Measurements from ENCODE around the gene CGB7.

CGB7 gene

DNA sequence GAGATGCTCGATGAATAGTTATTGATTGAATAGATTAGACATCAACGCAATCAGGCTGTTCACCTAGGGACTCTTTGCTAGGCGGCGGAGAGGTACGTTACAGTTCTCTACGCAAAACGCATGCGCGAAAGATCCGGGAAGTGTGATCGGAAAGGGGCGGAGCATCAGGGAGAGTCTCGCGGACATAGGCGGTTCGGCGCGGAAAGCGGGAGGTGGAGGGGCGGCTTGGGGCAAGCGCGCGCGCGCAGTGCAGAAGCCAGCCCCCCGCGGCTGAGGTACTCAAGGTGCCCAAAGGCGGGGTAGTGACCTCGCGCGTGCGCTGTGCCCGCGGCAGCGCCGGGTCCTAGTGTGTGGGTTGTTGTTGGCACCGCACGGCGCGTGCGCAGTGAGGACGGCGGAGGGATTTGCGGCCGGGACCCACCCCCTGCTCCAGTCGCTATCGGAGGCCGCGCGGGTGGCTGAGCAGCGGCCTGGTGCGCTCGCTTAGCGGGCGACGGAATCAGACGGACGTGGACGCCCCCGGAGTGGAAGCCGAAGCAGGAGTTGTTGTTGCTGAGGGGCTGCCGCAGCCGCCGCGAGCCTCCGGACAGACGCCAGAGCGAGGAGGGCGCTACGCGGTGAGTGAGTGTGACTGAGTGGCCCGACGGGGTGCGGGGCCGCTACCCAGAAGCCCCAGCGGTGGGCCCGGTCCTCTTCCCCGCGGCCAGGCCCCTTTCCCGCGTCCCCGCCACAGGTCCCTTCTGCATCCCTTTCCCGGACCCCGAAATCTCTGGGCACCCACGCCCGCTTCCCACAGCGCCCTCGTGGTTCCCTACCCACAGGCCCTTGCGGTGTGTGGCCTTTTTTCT lies 27.7 kb upstream of the CGB7 start, which contains the start of gene SNRNP70 (continued):
- TF ChIP-seq ZNF76 (tag by site-specific recombination; IDR thresholded peaks at IDR 0.05; ENCODE audit: borderline replicate concordance, low read depth) (peak; percentile 97; the same call in 1 of the 2 replicates), PRDM1 (tag by site-specific recombination; IDR thresholded peaks at IDR 0.05) (no peak), ZNF24 (tag by site-specific recombination; IDR thresholded peaks at IDR 0.05) (peak; percentile 79; the same call in 1 of the 2 replicates), ZNF23 (tag by site-specific recombination; IDR thresholded peaks at IDR 0.05; ENCODE audit: borderline replicate concordance) (peak; percentile 53; the same call in 1 of the 2 replicates), GLI4 (tag by site-specific recombination; IDR thresholded peaks at IDR 0.05) (peak; percentile 94), PBX3 (CRISPR knock-in tag; IDR thresholded peaks at IDR 0.05) (no peak), ZNF624 (tag by site-specific recombination; IDR thresholded peaks at IDR 0.05) (no peak), SALL2 (tag by site-specific recombination; IDR thresholded peaks at IDR 0.05; ENCODE audit: borderline replicate concordance) (no peak), ZNF350 (tag by site-specific recombination; IDR thresholded peaks at IDR 0.05) (no peak), ZFP69B (tag by site-specific recombination; IDR thresholded peaks at IDR 0.05) (peak; percentile 99), BCL11A (tag by site-specific recombination; IDR thresholded peaks at IDR 0.05; ENCODE audit: low read depth) (0 out of 2 replicates have a peak, but pooled peaks have one; percentile 10), KLF1 (tag by site-specific recombination; IDR thresholded peaks at IDR 0.05) (peak; percentile 70), ZNF148 (tag by site-specific recombination; IDR thresholded peaks at IDR 0.05; ENCODE audit: borderline replicate concordance) (peak; percentile 28; the same call in 1 of the 2 replicates), ZNF585B (tag by site-specific recombination; IDR thresholded peaks at IDR 0.05) (no peak), ZFHX2 (tag by site-specific recombination; conservative IDR thresholded peaks at IDR 0.05) (peak; percentile 90), ZNF664 (tag by site-specific recombination; IDR thresholded peaks at IDR 0.05) (peak; percentile 14; the same call in 1 of the 2 replicates), EGR2 (tag by site-specific recombination; IDR thresholded peaks at IDR 0.05; ENCODE audit: low read depth) (peak; percentile 76), ZNF416 (tag by site-specific recombination; IDR thresholded peaks at IDR 0.05) (peak; percentile 46; the same call in 1 of the 2 replicates)
- TF ChIP-seq, protein P1, sequence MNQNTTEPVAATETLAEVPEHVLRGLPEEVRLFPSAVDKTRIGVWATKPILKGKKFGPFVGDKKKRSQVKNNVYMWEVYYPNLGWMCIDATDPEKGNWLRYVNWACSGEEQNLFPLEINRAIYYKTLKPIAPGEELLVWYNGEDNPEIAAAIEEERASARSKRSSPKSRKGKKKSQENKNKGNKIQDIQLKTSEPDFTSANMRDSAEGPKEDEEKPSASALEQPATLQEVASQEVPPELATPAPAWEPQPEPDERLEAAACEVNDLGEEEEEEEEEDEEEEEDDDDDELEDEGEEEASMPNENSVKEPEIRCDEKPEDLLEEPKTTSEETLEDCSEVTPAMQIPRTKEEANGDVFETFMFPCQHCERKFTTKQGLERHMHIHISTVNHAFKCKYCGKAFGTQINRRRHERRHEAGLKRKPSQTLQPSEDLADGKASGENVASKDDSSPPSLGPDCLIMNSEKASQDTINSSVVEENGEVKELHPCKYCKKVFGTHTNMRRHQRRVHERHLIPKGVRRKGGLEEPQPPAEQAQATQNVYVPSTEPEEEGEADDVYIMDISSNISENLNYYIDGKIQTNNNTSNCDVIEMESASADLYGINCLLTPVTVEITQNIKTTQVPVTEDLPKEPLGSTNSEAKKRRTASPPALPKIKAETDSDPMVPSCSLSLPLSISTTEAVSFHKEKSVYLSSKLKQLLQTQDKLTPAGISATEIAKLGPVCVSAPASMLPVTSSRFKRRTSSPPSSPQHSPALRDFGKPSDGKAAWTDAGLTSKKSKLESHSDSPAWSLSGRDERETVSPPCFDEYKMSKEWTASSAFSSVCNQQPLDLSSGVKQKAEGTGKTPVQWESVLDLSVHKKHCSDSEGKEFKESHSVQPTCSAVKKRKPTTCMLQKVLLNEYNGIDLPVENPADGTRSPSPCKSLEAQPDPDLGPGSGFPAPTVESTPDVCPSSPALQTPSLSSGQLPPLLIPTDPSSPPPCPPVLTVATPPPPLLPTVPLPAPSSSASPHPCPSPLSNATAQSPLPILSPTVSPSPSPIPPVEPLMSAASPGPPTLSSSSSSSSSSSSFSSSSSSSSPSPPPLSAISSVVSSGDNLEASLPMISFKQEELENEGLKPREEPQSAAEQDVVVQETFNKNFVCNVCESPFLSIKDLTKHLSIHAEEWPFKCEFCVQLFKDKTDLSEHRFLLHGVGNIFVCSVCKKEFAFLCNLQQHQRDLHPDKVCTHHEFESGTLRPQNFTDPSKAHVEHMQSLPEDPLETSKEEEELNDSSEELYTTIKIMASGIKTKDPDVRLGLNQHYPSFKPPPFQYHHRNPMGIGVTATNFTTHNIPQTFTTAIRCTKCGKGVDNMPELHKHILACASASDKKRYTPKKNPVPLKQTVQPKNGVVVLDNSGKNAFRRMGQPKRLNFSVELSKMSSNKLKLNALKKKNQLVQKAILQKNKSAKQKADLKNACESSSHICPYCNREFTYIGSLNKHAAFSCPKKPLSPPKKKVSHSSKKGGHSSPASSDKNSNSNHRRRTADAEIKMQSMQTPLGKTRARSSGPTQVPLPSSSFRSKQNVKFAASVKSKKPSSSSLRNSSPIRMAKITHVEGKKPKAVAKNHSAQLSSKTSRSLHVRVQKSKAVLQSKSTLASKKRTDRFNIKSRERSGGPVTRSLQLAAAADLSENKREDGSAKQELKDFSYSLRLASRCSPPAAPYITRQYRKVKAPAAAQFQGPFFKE (tag by site-specific recombination; IDR thresholded peaks at IDR 0.05; ENCODE audit: borderline replicate concordance) = no peak
- TF ChIP-seq, protein P2, sequence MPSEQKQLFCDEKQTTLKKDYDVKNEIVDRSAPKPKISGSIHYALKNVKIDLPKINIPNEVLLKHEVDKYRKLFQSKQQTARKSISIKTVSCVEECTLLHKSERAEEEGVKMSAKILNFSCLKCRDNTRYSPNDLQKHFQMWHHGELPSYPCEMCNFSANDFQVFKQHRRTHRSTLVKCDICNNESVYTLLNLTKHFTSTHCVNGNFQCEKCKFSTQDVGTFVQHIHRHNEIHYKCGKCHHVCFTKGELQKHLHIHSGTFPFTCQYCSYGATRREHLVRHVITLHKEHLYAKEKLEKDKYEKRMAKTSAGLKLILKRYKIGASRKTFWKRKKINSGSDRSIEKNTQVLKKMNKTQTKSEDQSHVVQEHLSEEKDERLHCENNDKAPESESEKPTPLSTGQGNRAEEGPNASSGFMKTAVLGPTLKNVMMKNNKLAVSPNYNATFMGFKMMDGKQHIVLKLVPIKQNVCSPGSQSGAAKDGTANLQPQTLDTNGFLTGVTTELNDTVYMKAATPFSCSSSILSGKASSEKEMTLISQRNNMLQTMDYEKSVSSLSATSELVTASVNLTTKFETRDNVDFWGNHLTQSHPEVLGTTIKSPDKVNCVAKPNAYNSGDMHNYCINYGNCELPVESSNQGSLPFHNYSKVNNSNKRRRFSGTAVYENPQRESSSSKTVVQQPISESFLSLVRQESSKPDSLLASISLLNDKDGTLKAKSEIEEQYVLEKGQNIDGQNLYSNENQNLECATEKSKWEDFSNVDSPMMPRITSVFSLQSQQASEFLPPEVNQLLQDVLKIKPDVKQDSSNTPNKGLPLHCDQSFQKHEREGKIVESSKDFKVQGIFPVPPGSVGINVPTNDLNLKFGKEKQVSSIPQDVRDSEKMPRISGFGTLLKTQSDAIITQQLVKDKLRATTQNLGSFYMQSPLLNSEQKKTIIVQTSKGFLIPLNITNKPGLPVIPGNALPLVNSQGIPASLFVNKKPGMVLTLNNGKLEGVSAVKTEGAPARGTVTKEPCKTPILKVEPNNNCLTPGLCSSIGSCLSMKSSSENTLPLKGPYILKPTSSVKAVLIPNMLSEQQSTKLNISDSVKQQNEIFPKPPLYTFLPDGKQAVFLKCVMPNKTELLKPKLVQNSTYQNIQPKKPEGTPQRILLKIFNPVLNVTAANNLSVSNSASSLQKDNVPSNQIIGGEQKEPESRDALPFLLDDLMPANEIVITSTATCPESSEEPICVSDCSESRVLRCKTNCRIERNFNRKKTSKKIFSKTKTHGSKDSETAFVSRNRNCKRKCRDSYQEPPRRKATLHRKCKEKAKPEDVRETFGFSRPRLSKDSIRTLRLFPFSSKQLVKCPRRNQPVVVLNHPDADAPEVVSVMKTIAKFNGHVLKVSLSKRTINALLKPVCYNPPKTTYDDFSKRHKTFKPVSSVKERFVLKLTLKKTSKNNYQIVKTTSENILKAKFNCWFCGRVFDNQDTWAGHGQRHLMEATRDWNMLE (tag by site-specific recombination; conservative IDR thresholded peaks at IDR 0.05; ENCODE audit: low read depth) = 0 out of 2 replicates have a peak, but pooled peaks have one; percentile 10
- TF ChIP-seq, protein P3, sequence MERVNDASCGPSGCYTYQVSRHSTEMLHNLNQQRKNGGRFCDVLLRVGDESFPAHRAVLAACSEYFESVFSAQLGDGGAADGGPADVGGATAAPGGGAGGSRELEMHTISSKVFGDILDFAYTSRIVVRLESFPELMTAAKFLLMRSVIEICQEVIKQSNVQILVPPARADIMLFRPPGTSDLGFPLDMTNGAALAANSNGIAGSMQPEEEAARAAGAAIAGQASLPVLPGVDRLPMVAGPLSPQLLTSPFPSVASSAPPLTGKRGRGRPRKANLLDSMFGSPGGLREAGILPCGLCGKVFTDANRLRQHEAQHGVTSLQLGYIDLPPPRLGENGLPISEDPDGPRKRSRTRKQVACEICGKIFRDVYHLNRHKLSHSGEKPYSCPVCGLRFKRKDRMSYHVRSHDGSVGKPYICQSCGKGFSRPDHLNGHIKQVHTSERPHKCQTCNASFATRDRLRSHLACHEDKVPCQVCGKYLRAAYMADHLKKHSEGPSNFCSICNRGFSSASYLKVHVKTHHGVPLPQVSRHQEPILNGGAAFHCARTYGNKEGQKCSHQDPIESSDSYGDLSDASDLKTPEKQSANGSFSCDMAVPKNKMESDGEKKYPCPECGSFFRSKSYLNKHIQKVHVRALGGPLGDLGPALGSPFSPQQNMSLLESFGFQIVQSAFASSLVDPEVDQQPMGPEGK (tag by site-specific recombination; IDR thresholded peaks at IDR 0.05) = peak; percentile 91

Data from HEK293 (cell line).